ENCODE results near the gene RNF40.

Gene RNF40

GRCh38 chr16:30761928-30762902, at the start of gene RNF40, which contains the start of gene CFAP119:
TSS of gene RNF40 (plus strand) at chr16:30762322. CDS start at chr16:30762546, 224 bp downstream.
TSS of gene CFAP119 (minus strand) at chr16:30762062. CDS start at chr16:30761748, 314 bp downstream.
- peak; percentile 98 for DNase-seq

- no peak for DNase-seq
These were observed 46.2 kb upstream of the RNF40 start for GRCh38 chr16:30715750-30716445.

GRCh38 chr16:30720086-30720485, 42.0 kb upstream of the RNF40 start:
- DNase-seq: no peak

- no peak for DNase-seq
These were observed 41.4 kb upstream of the RNF40 start for GRCh38 chr16:30720694-30721093.

- DNase-seq: no peak
These were observed 41.0 kb upstream of the RNF40 start for GRCh38 chr16:30721167-30721566.

GRCh38 chr16:30721606-30722005, 40.5 kb upstream of the RNF40 start:
- DNase-seq: no peak

GRCh38 chr16:30722443-30722842, 39.7 kb upstream of the RNF40 start:
- DNase-seq: no peak

- DNase-seq: no peak
These were observed 39.2 kb upstream of the RNF40 start for GRCh38 chr16:30722916-30723315.

- DNase-seq: no peak
These were observed 38.3 kb upstream of the RNF40 start for GRCh38 chr16:30723725-30724355.

GRCh38 chr16:30724641-30725417, 37.3 kb upstream of the RNF40 start:
- no peak for DNase-seq

GRCh38 chr16:30725418-30725792, 36.7 kb upstream of the RNF40 start:
- DNase-seq: no peak

- no peak for DNase-seq
These were observed 33.8 kb upstream of the RNF40 start for GRCh38 chr16:30728321-30728720.

GRCh38 chr16:30728899-30729672, 33.0 kb upstream of the RNF40 start:
- no peak for DNase-seq

GRCh38 chr16:30731411-30731810, 30.7 kb upstream of the RNF40 start:
- DNase-seq: no peak

GRCh38 chr16:30736995-30737793, 24.9 kb upstream of the RNF40 start:
- no peak for DNase-seq

GRCh38 chr16:30737794-30738648, 24.1 kb upstream of the RNF40 start:
- no peak for DNase-seq

GRCh38 chr16:30738984-30739951, 22.9 kb upstream of the RNF40 start:
- DNase-seq: no peak
